Natural killer cell (primary cell): ENCODE measurements around the gene NUDT3. TPM values are rescaled to one million over a fixed set of nuclear protein-coding genes. Genes with fewer than 3 reads are reported as not detected.

ENCODE experiments used
- ATAC-seq, 3 donors: fragments of 150-1000 bp in 2 of 3; fragments of 200-7000 bp in 1 of 3; cut with Tn5 transposase; 1 replicate in 1 of 3; 2 replicates in 2 of 3; pipeline ENCODE4 v1.10.0; 2021; ENCODE audit warnings: mild to moderate bottlenecking in 2 of 3, moderate library complexity in 2 of 3
- DNase-seq, 2 donors: peaks; one replicate each; pipeline versions ENCODE4 v3.0.0 to v3.0.0-alpha.2; 2013 to 2021; ENCODE audit warnings: mixed read lengths in 1 of 2
- H3K27ac ChIP-seq: one replicate; pipeline ENCODE4 v1.5.1; 2013; ENCODE audit warnings: mild to moderate bottlenecking, low read length
- H3K27me3 ChIP-seq: one replicate; pipeline ENCODE4 v1.6.1; 2013; ENCODE audit warnings: low read length; ENCODE audit not compliant: control insufficient read depth, insufficient read depth
- H3K36me3 ChIP-seq: one replicate; pipeline ENCODE4 v1.6.1; 2013; ENCODE audit warnings: low read length; ENCODE audit not compliant: control insufficient read depth, insufficient read depth
- H3K4me1 ChIP-seq: one replicate; pipeline ENCODE4 v1.6.1; 2013; ENCODE audit warnings: low read length; ENCODE audit not compliant: control insufficient read depth, insufficient read depth
- H3K4me3 ChIP-seq: one replicate; pipeline ENCODE4 v1.5.1; 2013; ENCODE audit warnings: low read length
- H3K9me3 ChIP-seq: one replicate; pipeline ENCODE4 v1.6.1; 2013; ENCODE audit warnings: low read length; ENCODE audit not compliant: control insufficient read depth, insufficient read depth
- H3K27ac Mint-ChIP-seq, 2 donors: one replicate each; pipeline ENCODE4 v1.8.0; 2022; ENCODE audit warnings: mild to moderate bottlenecking in 2 of 2, mixed read lengths in 2 of 2, moderate library complexity in 1 of 2
- H3K27me3 Mint-ChIP-seq, 2 donors: one replicate each; pipeline ENCODE4 v1.8.0; 2022; ENCODE audit warnings: low read depth in 2 of 2, mixed read lengths in 2 of 2
- H3K36me3 Mint-ChIP-seq: one replicate; pipeline ENCODE4 v1.8.0; 2022; ENCODE audit warnings: mixed read lengths
- H3K4me1 Mint-ChIP-seq, 2 donors: one replicate each; pipeline ENCODE4 v1.8.0; 2022; ENCODE audit warnings: mixed read lengths in 2 of 2
- H3K4me3 Mint-ChIP-seq: one replicate; pipeline ENCODE4 v1.8.0; 2022; ENCODE audit warnings: mild to moderate bottlenecking, moderate library complexity, mixed read lengths
- H3K9me3 Mint-ChIP-seq, 2 donors: one replicate each; pipeline ENCODE4 v1.8.0; 2022; ENCODE audit warnings: mixed read lengths in 2 of 2
- CTCF ChIP-seq: fragments of 200-600 bp; IDR thresholded peaks from one replicate; pipeline ENCODE4 v1.8.0; 2022; ENCODE audit warnings: antibody characterized with exemption
- WGBS: methylation state at CpG from one replicate; pipeline ENCODE4 v1.1.7; 2013; ENCODE audit warnings: missing lambda C conversion rate; ENCODE audit not compliant: insufficient coverage; 5-methylcytosine and 5-hydroxymethylcytosine counted together
- intact Hi-C: fragments of 100-400 bp; cut with micrococcal nuclease; formaldehyde crosslinking; loops from one replicate; pipeline ENCODE4 v1.14.2; 2022
- total RNA-seq, 4 donors: library from RNA; stranded (reverse); fragments of 120-200 nt in 1 of 4; gene quantifications; one replicate each; pipeline versions ENCODE4 v1.2.3 to v1.2.4, GENCODE V29; 2013 to 2022

Gene NUDT3
- total RNA-seq, 3 donors from 2014 or later (not counting 1 experiment from before 2014, with no cell fraction given) = 22.0 to 26.3 (median 26.1) TPM

DNA sequence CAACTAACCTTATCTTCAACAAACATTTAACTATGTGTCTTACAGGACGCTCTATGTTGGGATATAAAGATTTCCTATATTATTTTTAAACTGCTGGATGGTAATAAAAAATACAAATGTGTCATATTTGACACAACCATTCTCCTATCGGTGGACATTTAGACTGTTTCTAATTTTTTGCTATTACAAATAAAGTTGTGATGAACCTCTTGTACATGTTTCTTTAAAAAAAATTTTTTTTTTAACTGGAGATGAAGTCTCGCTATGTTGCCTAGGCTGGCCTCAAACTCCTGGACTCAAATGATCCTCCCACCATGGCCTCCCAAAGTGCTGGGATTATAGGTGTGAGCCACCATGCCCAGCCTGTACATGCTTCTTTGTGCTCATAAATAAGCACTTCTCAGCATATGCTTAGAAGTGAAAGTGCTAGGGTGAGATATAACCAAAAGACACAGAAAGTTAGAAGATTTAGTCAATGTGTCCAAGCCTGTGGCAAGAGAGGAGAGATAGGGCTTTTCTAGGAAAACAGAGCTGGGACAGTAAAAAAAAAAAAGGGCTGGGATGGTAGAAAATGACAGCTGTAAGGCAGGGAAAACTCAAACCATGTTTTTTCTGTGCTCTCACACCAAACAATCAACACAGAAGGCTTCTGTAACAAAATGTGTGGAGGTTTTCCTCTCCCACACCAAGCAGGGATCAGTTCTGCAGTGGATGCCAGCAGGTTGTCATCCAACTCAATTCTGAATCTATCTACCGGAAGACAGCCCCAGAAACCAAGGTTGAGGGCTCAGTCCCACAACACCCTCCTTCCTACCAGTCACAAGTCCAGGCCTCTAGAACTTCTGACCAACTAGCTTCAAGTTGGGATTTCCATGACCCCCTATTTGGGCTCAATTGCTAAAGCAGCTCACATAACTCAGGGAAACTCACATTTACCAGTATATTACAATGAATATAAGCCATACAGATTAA, 73.7 kb downstream of the NUDT3 start:
- no peak for ATAC-seq
- Mint-ChIP-seq H3K27me3 (no peaks in the 10 kb centered on the region), H3K36me3 (no peaks in the 10 kb centered on the region), H3K9me3 (no peaks in the 10 kb centered on the region), H3K27ac (peak overlapping the region in 1 of 2 donors; percentile 16), H3K4me3 (no peak overlapping the region), H3K4me1 (peaks cover 34 to 45% of the 10 kb centered on the region in 2 donors)
- Histone ChIP-seq H3K27me3 (no peaks in the 10 kb centered on the region), H3K9me3 (no peaks in the 10 kb centered on the region), H3K36me3 (no peaks in the 10 kb centered on the region), H3K4me1 (no peaks in the 10 kb centered on the region), H3K27ac (no peak overlapping the region), H3K4me3 (no peak overlapping the region)
- no peak for DNase-seq
- TF ChIP-seq CTCF = no peak
- intact Hi-C loops = no loop called here
- 93% methylated on average over 2 of the region's 4 CpGs for WGBS

DNA sequence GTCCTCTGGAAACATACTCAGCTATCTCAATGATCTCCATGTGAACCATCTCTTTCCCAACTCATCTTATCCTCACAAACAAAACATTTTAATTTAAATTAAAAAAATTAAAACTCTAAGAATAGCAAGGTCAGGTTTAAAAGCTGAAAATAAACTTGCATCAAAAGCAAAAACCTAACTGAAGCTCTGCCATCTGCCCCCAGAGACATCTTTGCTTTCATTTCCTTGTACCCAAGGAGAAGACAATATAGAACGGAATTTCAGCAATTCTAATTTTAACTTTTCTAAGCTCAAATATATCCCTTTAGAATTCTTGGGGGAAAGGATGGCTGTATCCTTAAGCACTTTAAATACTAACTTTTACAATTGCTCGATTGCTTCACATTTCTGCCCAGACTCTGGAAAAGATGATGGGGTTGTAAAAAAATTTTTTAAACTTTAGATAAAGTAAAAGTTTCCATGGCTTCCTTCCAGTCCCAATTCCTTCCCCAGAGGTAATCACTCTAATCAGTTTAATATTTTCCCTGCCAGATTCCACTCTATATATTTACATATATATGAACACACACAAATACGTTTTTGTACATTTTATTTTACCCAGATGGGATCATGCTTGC, 74.5 kb downstream of the NUDT3 start:
- Mint-ChIP-seq H3K36me3 (no peaks in the 10 kb centered on the region), H3K9me3 (no peaks in the 10 kb centered on the region), H3K4me1 (peaks cover 34 to 44% of the 10 kb centered on the region in 2 donors), H3K4me3 (no peak overlapping the region), H3K27me3 (no peaks in the 10 kb centered on the region), H3K27ac (no peak overlapping the region)
- no peak for TF ChIP-seq CTCF
- ATAC-seq = no peak
- no peak for DNase-seq
- Histone ChIP-seq H3K9me3 (no peaks in the 10 kb centered on the region), H3K4me1 (no peaks in the 10 kb centered on the region), H3K4me3 (no peak overlapping the region), H3K27ac (no peak overlapping the region), H3K36me3 (no peaks in the 10 kb centered on the region), H3K27me3 (no peaks in the 10 kb centered on the region)
- intact Hi-C loops = no loop called here
- 100% methylated on average over 1 of the region's 3 CpGs for WGBS

DNA sequence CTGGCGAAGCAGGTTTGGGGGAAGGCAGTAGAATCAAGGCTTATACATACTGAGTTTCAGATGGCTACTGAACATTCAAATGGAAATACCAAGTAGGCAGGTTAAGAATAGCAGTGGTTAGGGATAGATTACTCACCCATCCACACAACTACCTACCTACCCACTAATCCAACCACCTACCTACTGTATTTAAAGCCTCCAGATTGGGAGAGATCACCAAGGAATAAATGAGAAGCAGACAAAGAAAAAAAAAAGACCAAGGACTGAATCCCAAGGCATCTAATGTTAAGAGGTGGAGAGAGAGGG, 75.3 kb downstream of the NUDT3 start:
- Mint-ChIP-seq H3K27ac (peak overlapping the region in 1 of 2 donors; percentile 72), H3K4me3 (no peak overlapping the region), H3K27me3 (no peaks in the 10 kb centered on the region), H3K36me3 (no peaks in the 10 kb centered on the region), H3K4me1 (peaks cover 34 to 44% of the 10 kb centered on the region in 2 donors), H3K9me3 (no peaks in the 10 kb centered on the region)
- no peaks in the 10 kb centered on the region for H3K36me3 ChIP-seq
- no peak overlapping the region for H3K4me3 ChIP-seq
- H3K9me3 ChIP-seq = no peaks in the 10 kb centered on the region
- intact Hi-C loops = no loop called here
- no peaks in the 10 kb centered on the region for H3K27me3 ChIP-seq
- TF ChIP-seq CTCF = no peak
- peak overlapping the region; percentile 8 for H3K27ac ChIP-seq
- H3K4me1 ChIP-seq = no peaks in the 10 kb centered on the region
- no peak for DNase-seq
- WGBS = 100% methylated on average over 1 of the region's 1 CpG
- ATAC-seq = no peak
